Suprapubic skin (tissue), 3 donors: ENCODE measurements around the gene CDH22.

Experiments used
- CTCF ChIP-seq, 2 donors: fragments of 200-600 bp in 1 of 2; fragments of 450-650 bp in 1 of 2; sonication (generic) in 1 of 2; IDR thresholded peaks; one replicate each; pipeline ENCODE4 v1.5.1; 2016 to 2019; ENCODE audit warnings: antibody characterized with exemption in 2 of 2, mild to moderate bottlenecking in 1 of 2, moderate library complexity in 1 of 2
- EP300 ChIP-seq: sonication (generic); formaldehyde crosslinking; IDR thresholded peaks from one replicate; pipeline ENCODE4 v1.6.1; 2017; ENCODE audit warnings: antibody characterized with exemption
- POLR2A ChIP-seq, 2 donors: fragments of 450-650 bp; IDR thresholded peaks; one replicate each; pipeline ENCODE4 v1.6.1; 2017; ENCODE audit warnings: antibody characterized with exemption in 2 of 2, mild to moderate bottlenecking in 2 of 2, moderate library complexity in 2 of 2

- no peak for TF ChIP-seq POLR2A (IDR thresholded peaks at IDR 0.05)
- TF ChIP-seq CTCF (IDR thresholded peaks at IDR 0.05) = no peak
- TF ChIP-seq EP300 = no peak
Observed at GRCh38 chr20:46172455-46172854, 135.8 kb downstream of the CDH22 start.
